HEK293 (cell line): ENCODE data around the gene TAS2R39.

Source experiments
- TCF7L2 ChIP-seq: IDR thresholded peaks from 2 replicates; pipeline ENCODE4 v1.6.1; 2011; ENCODE audit warnings: low read depth, mild to moderate bottlenecking, inconsistent platforms, low read length, moderate library complexity, borderline replicate concordance
- YY1 ChIP-seq: fragments of 450-650 bp; formaldehyde crosslinking; IDR thresholded peaks from 2 replicates; pipeline ENCODE4 v1.5.1; 2018; ENCODE audit warnings: missing biosample characterization, missing genetic modification characterization
- ZNF777 ChIP-seq: fragments of 450-650 bp; formaldehyde crosslinking; IDR thresholded peaks from 2 replicates; pipeline ENCODE4 v1.5.1; 2017; ENCODE audit warnings: missing biosample characterization, missing genetic modification characterization, borderline replicate concordance

GRCh38 chr7:143199040-143199439, 15.8 kb downstream of the TAS2R39 start:
- TF ChIP-seq YY1 (tag by site-specific recombination) (no peak), TCF7L2 (no peak), ZNF777 (tag by site-specific recombination) (no peak)
